ENCODE results near the gene PCED1A. TPM values are rescaled to one million over a fixed set of nuclear protein-coding genes. Genes with fewer than 3 reads are reported as not detected.

Gene PCED1A
- total and polyA plus RNA-seq, 2 donors (not counting 3 experiments of a cell fraction or from before 2014, with no cell fraction given) = 20.1 to 32.0 TPM

DNA sequence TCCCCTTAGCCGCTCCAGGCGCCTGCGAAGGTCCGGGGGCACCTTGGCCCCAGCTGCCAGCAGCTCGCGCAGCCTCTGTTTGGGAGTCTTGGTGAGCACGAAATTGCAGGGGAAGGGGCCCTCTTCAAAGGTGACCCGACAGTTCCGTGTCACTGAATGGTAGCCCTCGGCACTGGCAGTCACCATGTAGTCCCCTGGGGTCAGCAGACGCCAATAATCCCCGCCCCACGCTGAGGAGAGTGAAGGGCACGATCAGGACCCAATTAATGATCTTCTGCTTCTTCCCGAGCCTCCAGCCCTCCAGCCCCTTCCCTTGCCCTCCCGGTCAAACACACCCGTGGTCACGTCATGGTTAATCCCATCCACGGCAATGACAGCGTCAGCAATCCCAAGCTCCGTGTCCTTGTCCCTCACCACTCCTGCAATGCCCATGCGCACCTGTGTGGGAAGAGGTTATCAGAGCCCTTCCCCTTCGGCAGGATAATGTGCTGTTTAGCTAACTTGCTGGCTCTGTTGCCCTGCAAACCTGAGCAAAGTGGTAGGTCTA lies 46.2 kb downstream of the PCED1A start:
- no TSS peak for BruUV-seq (replicated peaks)
- CTCF ChIA-PET = interaction anchor here (1.0 kb wide), 1 partner anchor 71 kb away, joined by 3 read pairs; no protein-coding TSS in a partner anchor
- no peak for FAIRE-seq

More for the DNA sequence above, 46.2 kb downstream of the PCED1A start:
- no peak overlapping the region for H2AFZ ChIP-seq (ENCODE audit: low read depth, low read length)
- intact Hi-C loops (cut with micrococcal nuclease) (no loop called here), dilution Hi-C loops (cut with MboI; ENCODE audit: extremely low pct_ligation_motif_present, low sequenced_read_pairs) (no loop called here)
- TF ChIP-seq EZH2 (IDR thresholded peaks at IDR 0.05; ENCODE audit: borderline replicate concordance, low read depth, low read length, severe bottlenecking) = no peak
- no peak for TF ChIP-seq POLR2AphosphoS5 (IDR thresholded peaks at IDR 0.05; ENCODE audit: insufficient read depth, low read depth, low read length)
- no peak for TF ChIP-seq GATA2 (IDR thresholded peaks at IDR 0.05; ENCODE audit: insufficient read depth, insufficient read length, low read depth, low read length)
- TF ChIP-seq MYC (IDR thresholded peaks at IDR 0.05; ENCODE audit: low read depth, low read length) = no peak
- no peak for TF ChIP-seq CTCF (IDR thresholded peaks at IDR 0.05; ENCODE audit: extremely low read depth in 1 of 2, insufficient read depth in 1 of 2, low read depth in 1 of 2, low read length in 2 of 2)
- TF ChIP-seq POLR2A (IDR thresholded peaks at IDR 0.05; ENCODE audit: low read depth, low read length) = no peak
- TF ChIP-seq FOS (IDR thresholded peaks at IDR 0.05; ENCODE audit: borderline replicate concordance, insufficient read depth, low read length) = no peak
- TF ChIP-seq, protein P1, sequence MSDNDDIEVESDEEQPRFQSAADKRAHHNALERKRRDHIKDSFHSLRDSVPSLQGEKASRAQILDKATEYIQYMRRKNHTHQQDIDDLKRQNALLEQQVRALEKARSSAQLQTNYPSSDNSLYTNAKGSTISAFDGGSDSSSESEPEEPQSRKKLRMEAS (IDR thresholded peaks at IDR 0.05; ENCODE audit: insufficient read depth, insufficient read length) = no peak
- no peak for TF ChIP-seq JUN (IDR thresholded peaks at IDR 0.05; ENCODE audit: borderline replicate concordance, insufficient read depth, insufficient read length, low read depth)
- no peak for DNase-seq (ENCODE audit: low read depth, low spot score)
- no peaks in the 10 kb centered on the region for H4K20me1 ChIP-seq (replicated peaks; ENCODE audit: control insufficient read depth, extremely low read depth, insufficient read depth, low read length)
- no peaks in the 10 kb centered on the region for H3K79me2 ChIP-seq (ENCODE audit: control insufficient read depth, insufficient read depth, low read length)
- no peaks in the 10 kb centered on the region for H3K36me3 ChIP-seq (ENCODE audit: control insufficient read depth in 2 of 2, extremely low read depth in 1 of 2, insufficient read depth in 2 of 2, low read length in 2 of 2)
- H3K9me3 ChIP-seq (replicated peaks; ENCODE audit: control insufficient read depth, insufficient read depth, low read length) = no peaks in the 10 kb centered on the region
- POLR2A ChIA-PET = no interaction called here
- H3K9me1 ChIP-seq (replicated peaks; ENCODE audit: control insufficient read depth, extremely low read depth, insufficient read depth, low read length) = no peaks in the 10 kb centered on the region
- peaks cover 1 to 13% of the 10 kb centered on the region in 2 experiments for H3K27me3 ChIP-seq (ENCODE audit: control insufficient read depth in 2 of 2, insufficient read depth in 2 of 2, low read length in 2 of 2)
- no peak overlapping the region for H3K9ac ChIP-seq (replicated peaks; ENCODE audit: extremely low read depth, insufficient read depth, low read length)
- H3K4me3 ChIP-seq (replicated peaks in 1 of 3; ENCODE audit: insufficient read depth in 1 of 3, low read depth in 1 of 3, low read length in 3 of 3) = no peak overlapping the region
- no peak overlapping the region for H3K27ac ChIP-seq (ENCODE audit: insufficient read depth, low read depth, low read length)
- H3K4me1 ChIP-seq (ENCODE audit: control insufficient read depth, extremely low read depth, insufficient read depth, low read length) = no peaks in the 10 kb centered on the region
- no peak overlapping the region for H3K4me2 ChIP-seq (ENCODE audit: insufficient read depth, low read length)

Data from endothelial cell of umbilical vein (primary cell).